HG03442 (cell line): ENCODE data around the gene FAM53C.
A peak's percentile ranks its signal among the peaks of the same experiment; 100 is the strongest.

Source experiments
- ATAC-seq: cut with Tn5 transposase; IDR thresholded peaks from one replicate; pipeline ENCODE4 v1.9.1; 2021; ENCODE audit warnings: mild to moderate bottlenecking, moderate library complexity; ENCODE audit not compliant: unreplicated experiment

FAM53C gene

DNA sequence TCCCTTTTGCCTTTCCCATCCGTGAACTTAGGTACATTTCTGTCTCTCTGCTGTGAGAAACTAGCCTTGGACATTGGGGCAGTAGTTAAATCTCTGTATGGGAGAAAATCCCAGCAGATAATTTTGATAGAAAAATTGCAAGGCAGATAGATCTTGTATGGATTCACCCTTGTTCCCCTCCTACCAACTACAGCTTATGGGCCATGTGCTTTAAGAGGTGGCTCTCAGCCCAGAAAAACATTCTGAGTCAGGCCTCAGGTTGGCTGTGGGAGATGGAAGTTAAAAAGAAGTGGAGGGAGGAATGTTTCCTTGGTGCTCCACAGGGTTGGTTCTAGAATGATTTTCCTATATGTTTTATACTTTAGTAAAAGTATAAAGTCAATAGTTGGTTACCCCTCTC, 13.0 kb downstream of the FAM53C start:
- no peak for ATAC-seq

- ATAC-seq = no peak
Observed at GRCh38 chr5:138351517-138351916, 13.5 kb downstream of the FAM53C start.

DNA sequence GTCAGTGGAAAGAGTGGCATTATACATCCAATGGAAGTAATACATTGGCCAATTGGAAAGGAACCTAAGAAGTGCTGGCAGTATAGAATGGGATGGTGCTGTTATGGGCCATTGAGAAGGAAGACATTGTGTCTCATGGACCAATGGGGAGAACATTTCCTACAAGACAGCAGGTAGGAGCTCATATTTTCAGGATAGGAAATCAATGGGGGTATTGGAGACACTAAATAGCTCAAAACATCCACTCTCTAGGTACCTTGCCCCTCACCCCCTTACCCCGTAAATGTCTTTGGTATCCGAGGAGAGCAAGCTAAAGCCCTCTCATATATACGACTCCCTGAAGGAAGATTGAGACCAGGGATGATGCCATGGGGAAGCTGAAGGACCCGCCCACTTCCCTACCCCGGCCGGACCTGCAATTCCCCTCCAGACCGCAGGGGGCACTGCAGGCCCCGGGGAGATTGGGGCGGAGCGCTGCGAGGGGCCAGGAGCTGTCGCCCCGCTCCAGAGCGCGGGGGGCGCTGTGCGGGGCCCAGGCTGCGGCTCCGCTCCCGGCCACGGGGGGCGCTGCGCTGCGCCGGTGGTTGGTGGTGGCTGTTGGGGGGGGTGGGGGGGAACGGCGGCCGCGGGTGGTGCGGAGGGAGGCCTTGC, 14.1 kb downstream of the FAM53C start, which contains the start of gene KDM3B:
TSS of gene KDM3B (plus strand) at position 615 of the 651 bp plus-strand sequence. CDS start 111 bp downstream, outside the sequence.
- ATAC-seq = peak; percentile 69

DNA sequence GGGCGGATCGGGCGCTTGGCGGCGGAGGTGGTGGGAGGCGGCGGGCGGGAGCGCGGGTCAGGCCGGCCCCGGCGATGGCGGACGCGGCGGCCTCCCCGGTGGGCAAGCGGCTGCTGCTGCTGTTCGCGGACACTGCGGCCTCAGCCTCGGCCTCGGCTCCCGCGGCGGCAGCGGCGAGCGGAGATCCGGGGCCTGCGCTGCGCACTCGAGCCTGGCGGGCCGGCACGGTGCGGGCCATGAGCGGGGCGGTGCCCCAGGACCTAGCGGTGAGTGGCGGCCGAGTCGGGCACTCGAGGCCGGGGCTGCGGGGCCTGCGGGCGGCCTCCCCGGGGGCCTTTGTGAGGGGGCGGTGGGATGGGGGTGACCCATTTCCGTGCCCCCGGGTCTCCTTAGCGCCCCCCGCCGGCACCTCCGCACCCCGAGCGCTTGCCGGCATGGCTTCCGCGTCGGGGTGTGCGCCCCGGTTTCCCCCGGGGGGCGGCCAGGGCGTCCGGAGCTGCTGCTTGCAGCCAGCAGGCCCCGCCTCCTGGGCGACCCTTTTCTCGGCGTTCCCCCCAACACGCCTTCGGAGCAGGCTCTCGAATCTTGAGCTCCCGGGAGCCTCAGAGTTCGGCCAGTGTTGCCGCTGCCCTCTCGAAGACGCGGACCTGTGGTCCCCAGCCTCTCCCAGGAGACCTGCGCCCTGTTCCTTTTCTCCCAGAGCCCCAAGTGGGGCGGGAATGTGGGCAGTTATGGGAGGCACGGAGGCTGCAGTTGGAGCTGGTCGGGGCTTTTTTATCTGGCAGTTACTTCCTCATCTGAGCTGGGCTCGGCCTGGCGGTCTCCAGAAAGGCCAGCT, 14.9 kb downstream of the FAM53C start:
- peak; percentile 38 for ATAC-seq

- ATAC-seq = no peak
Observed at GRCh38 chr5:138353560-138354080, 15.6 kb downstream of the FAM53C start.

- ATAC-seq = no peak
Observed at GRCh38 chr5:138354387-138354786, 16.3 kb downstream of the FAM53C start.

GRCh38 chr5:138354926-138355378, 16.9 kb downstream of the FAM53C start:
- peak; percentile 41 for ATAC-seq

- no peak for ATAC-seq
Observed at GRCh38 chr5:138359621-138360020, 21.6 kb downstream of the FAM53C start.

DNA sequence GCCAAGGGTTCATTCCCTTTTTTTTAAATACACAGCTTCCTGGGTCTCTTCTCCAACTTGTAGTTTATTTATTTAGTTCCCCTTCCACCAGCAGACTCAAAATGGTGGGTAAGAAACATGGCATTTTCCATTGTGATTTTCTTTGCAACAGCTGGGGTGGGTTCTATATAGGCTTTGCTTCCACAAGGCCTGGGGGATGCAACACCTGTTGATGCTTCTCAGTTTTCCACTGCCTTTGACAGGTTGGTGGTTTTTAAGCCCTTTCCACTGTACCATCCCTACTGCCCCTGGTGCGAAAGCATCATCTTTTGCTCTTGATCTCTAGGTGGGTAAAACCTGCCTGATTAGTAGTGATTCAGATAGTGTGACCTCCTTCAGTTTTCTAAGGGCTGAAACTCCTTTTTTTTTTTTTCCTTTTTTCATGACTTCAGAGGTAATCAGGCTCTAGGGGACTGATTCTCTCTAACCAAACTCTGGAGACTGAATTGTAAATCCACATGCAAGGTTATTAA, 22.9 kb downstream of the FAM53C start:
- no peak for ATAC-seq

GRCh38 chr5:138364576-138364975, 26.5 kb downstream of the FAM53C start:
- ATAC-seq = no peak

GRCh38 chr5:138366632-138367382, 28.7 kb downstream of the FAM53C start:
- no peak for ATAC-seq

- ATAC-seq = no peak
Observed at GRCh38 chr5:138369261-138369660, 31.2 kb downstream of the FAM53C start.

DNA sequence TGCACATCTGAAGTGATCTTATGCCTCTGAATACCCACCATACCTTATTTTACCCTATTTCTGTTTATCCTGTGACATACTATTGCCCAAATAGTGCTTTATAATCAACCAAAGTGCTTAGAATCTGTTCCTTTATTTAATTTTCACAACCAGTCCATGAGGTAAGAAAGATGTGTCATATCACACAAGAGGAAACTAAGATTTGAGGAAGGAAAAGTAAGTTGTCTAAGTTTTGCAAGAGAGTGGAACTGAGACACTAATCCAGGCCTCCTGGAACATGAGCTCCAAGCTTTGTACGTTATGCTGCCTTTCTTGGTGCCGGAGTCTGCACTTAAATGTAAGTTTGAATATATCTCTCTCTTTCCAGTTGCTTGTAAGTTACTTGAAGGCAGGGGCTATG, 31.6 kb downstream of the FAM53C start:
- ATAC-seq = no peak

DNA sequence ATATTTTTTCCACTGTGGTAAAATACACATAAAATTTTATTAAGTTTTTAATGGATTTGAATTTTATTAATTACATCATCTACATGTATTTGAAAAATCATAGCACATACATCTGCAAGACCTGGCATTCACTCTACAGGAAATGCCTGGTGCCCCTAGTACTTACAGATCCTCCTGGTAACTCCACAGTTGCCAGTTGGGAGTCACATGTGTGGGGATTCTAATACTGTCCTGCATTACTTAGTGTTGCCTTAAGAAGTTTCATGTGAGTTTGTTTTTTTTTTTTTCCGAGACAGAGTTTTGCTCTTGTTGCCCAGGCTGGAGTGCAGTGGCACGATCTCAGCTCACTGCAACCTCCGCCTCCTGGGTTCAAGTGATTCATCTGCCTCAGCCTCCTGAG, 32.5 kb downstream of the FAM53C start:
- ATAC-seq = no peak

DNA sequence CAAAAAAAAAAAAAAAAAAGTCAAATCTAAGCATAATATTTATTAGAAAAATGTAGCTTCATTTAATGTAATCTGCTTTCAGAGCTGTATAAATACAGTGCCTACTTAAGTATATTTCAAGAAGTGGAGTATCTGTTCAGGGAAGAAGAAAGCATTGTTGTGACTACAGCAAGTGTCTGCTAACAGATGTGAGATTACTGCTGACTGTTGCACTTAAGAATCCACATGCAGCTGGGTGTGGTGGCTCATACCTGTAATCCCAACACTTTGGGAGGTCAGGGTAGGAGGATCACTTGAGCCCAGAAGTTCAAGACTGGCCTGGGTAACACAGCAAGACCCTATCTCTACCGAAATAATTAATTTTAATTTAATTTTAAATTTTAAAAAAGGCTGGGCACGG, 33.4 kb downstream of the FAM53C start:
- ATAC-seq = no peak

GRCh38 chr5:138372225-138372624, 34.2 kb downstream of the FAM53C start:
- ATAC-seq = peak; percentile 78

- no peak for ATAC-seq
Observed at GRCh38 chr5:138372653-138373052, 34.6 kb downstream of the FAM53C start.

- no peak for ATAC-seq
Observed at GRCh38 chr5:138382347-138382746, 44.3 kb downstream of the FAM53C start.

GRCh38 chr5:138385660-138386059, 47.6 kb downstream of the FAM53C start:
- no peak for ATAC-seq

DNA sequence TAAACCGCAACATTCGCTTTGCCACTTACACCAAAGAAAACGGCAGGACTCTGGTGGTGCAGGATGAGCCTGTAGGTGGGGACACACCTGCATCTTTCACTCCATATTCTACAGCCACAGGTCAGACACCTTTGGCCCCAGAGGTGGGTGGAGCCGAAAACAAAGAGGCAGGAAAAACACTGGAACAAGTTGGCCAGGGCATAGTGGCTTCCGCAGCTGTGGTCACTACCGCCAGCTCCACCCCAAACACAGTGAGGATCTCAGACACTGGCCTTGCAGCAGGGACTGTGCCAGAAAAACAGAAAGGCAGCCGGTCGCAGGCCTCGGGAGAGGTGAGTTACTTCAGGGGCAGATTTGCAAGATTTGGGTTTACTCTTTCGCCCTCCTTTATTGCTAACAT, 48.2 kb downstream of the FAM53C start:
- ATAC-seq = no peak

DNA sequence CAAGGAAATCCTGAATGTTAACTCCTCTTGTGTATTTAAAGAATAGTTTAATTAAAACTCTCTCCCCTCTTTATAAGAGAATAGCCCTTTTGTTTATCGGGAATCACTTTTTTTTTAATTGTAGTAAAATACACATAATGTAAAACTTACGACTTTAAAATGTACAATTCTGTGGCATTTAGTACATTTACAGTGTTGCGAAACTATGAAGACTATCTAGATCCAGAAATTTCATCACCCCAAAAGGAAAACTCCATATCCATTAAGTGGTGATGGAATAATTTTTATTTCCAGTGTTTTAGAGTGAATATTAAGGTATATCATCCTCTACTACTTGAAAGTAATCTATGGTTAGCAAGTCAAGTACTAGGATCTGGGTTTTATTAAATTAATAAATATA, 51.3 kb downstream of the FAM53C start:
- no peak for ATAC-seq
